ENCODE measurements around the gene DLG2.
"Not testable (repeated sequence)": the region's sequence is repeated elsewhere in the genome, so short reads cannot be mapped to it uniquely, and the experiment has no call there.

The DLG2 gene

GRCh38 chr11:85658180-85658579 is 31.0 kb upstream of the DLG2 start:
- Histone ChIP-seq H3K27me3 (replicated peaks in 2 of 5; ENCODE audit: control insufficient read depth in 4 of 5, insufficient read depth in 5 of 5, low read length in 4 of 5) (no peaks in the 10 kb centered on the region), H3K4me1 (ENCODE audit: control extremely low read depth in 1 of 4, control insufficient read depth in 4 of 4, insufficient read depth in 4 of 4, low read length in 3 of 4) (peaks cover 6 to 34% (median 19%) of the 10 kb centered on the region in 4 experiments), H3K27ac (ENCODE audit: insufficient read depth in 1 of 2, low read depth in 1 of 2, low read length in 2 of 2, poor library complexity in 1 of 2, severe bottlenecking in 2 of 2) (no peak overlapping the region), H3K9me3 (ENCODE audit: control extremely low read depth in 1 of 5, control insufficient read depth in 4 of 5, insufficient read depth in 2 of 5, low read depth in 1 of 5, low read length in 4 of 5) (no peaks in the 10 kb centered on the region), H3K4me3 (ENCODE audit: control insufficient read depth in 1 of 7, extremely low read depth in 1 of 7, insufficient read depth in 4 of 7, low read depth in 2 of 7, low read length in 6 of 7) (no peak overlapping the region), H3K36me3 (ENCODE audit: control insufficient read depth in 4 of 4, insufficient read depth in 4 of 4, low read length in 3 of 4) (peaks cover 11 to 63% (median 29%) of the 10 kb centered on the region in 4 experiments)
- POLR2A ChIA-PET, result no interaction called here
- DNase-seq, result no peak
- CTCF ChIA-PET, result interaction anchor here (1.1 kb wide), 1 partner anchor 10 kb away, joined by 3 read pairs; no protein-coding TSS in a partner anchor
- no CpG with 5 or more reads among the region's 1 CpG for WGBS (ENCODE audit: insufficient coverage)

GRCh38 chr11:85656777-85657176 is 29.6 kb upstream of the DLG2 start:
- whole genome bisulfite sequencing (ENCODE audit: insufficient coverage), result no CpG with 5 or more reads among the region's 1 CpG
- H3K27ac ChIP-seq (ENCODE audit: insufficient read depth in 1 of 2, low read depth in 1 of 2, low read length in 2 of 2, poor library complexity in 1 of 2, severe bottlenecking in 2 of 2), result no peak overlapping the region
- H3K36me3 ChIP-seq (ENCODE audit: control insufficient read depth in 4 of 4, insufficient read depth in 4 of 4, low read length in 3 of 4), result peaks cover 11 to 60% (median 29%) of the 10 kb centered on the region in 4 experiments
- H3K4me3 ChIP-seq (ENCODE audit: control insufficient read depth in 1 of 7, extremely low read depth in 1 of 7, insufficient read depth in 4 of 7, low read depth in 2 of 7, low read length in 6 of 7), result no peak overlapping the region
- ChIA-PET POLR2A (no interaction called here), CTCF (interaction anchor here (1.0 kb wide), 1 partner anchor 65 kb away, joined by 3 read pairs; no protein-coding TSS in a partner anchor)
- no peaks in the 10 kb centered on the region for H3K9me3 ChIP-seq (ENCODE audit: control extremely low read depth in 1 of 5, control insufficient read depth in 4 of 5, insufficient read depth in 2 of 5, low read depth in 1 of 5, low read length in 4 of 5)
- DNase-seq, result no peak
- H3K4me1 ChIP-seq (ENCODE audit: control extremely low read depth in 1 of 4, control insufficient read depth in 4 of 4, insufficient read depth in 4 of 4, low read length in 3 of 4), result peaks cover 3 to 26% (median 11%) of the 10 kb centered on the region in 4 experiments
- no peaks in the 10 kb centered on the region for H3K27me3 ChIP-seq (replicated peaks in 2 of 5; ENCODE audit: control insufficient read depth in 4 of 5, insufficient read depth in 5 of 5, low read length in 4 of 5)

- not testable (repeated sequence) for DNase-seq; H3K27ac ChIP-seq (ENCODE audit: insufficient read depth in 1 of 2, low read depth in 1 of 2, low read length in 2 of 2, poor library complexity in 1 of 2, severe bottlenecking in 2 of 2); H3K9me3 ChIP-seq (ENCODE audit: control extremely low read depth in 1 of 5, control insufficient read depth in 4 of 5, insufficient read depth in 2 of 5, low read depth in 1 of 5, low read length in 4 of 5); H3K27me3 ChIP-seq (replicated peaks in 2 of 5; ENCODE audit: control insufficient read depth in 4 of 5, insufficient read depth in 5 of 5, low read length in 4 of 5); H3K4me3 ChIP-seq (ENCODE audit: control insufficient read depth in 1 of 7, extremely low read depth in 1 of 7, insufficient read depth in 4 of 7, low read depth in 2 of 7, low read length in 6 of 7)
- WGBS (ENCODE audit: insufficient coverage), result no CpG with 5 or more reads among the region's 4 CpGs
- ChIA-PET CTCF (interaction anchor here (1.3 to 2.0 kb wide), 2 partner anchors 10 to 173 kb away, joined by 4 to 10 read pairs; no protein-coding TSS in a partner anchor), POLR2A (interaction anchor here (1.0 kb wide), 1 partner anchor 26 kb away, joined by 3 read pairs; the partner anchor contains the start of gene TMEM126B)
- H3K36me3 ChIP-seq (ENCODE audit: control insufficient read depth in 4 of 4, insufficient read depth in 4 of 4, low read length in 3 of 4), result peaks cover 13 to 62% (median 27%) of the 10 kb centered on the region in 4 experiments
- H3K4me1 ChIP-seq (ENCODE audit: control extremely low read depth in 1 of 4, control insufficient read depth in 4 of 4, insufficient read depth in 4 of 4, low read length in 3 of 4), result peaks cover 0 to 15% (median 8%) of the 10 kb centered on the region in 4 experiments
These were observed 27.2 kb upstream of the DLG2 start for GRCh38 chr11:85654343-85654742.

GRCh38 chr11:85652786-85653447 is 25.8 kb upstream of the DLG2 start:
- Histone ChIP-seq H3K4me1 (ENCODE audit: control extremely low read depth in 1 of 4, control insufficient read depth in 4 of 4, insufficient read depth in 4 of 4, low read length in 3 of 4) (peaks cover 5 to 23% (median 15%) of the 10 kb centered on the region in 4 experiments), H3K9me3 (ENCODE audit: control extremely low read depth in 1 of 5, control insufficient read depth in 4 of 5, insufficient read depth in 2 of 5, low read depth in 1 of 5, low read length in 4 of 5) (no peaks in the 10 kb centered on the region), H3K4me3 (ENCODE audit: control insufficient read depth in 1 of 7, extremely low read depth in 1 of 7, insufficient read depth in 4 of 7, low read depth in 2 of 7, low read length in 6 of 7) (peak overlapping the region in 1 of 7 experiments; percentile 17), H3K27me3 (replicated peaks in 2 of 5; ENCODE audit: control insufficient read depth in 4 of 5, insufficient read depth in 5 of 5, low read length in 4 of 5) (no peaks in the 10 kb centered on the region), H3K27ac (ENCODE audit: insufficient read depth in 1 of 2, low read depth in 1 of 2, low read length in 2 of 2, poor library complexity in 1 of 2, severe bottlenecking in 2 of 2) (no peak overlapping the region), H3K36me3 (ENCODE audit: control insufficient read depth in 4 of 4, insufficient read depth in 4 of 4, low read length in 3 of 4) (peaks cover 13 to 49% (median 20%) of the 10 kb centered on the region in 4 experiments)
- POLR2A ChIA-PET, result interaction anchor here (1.0 kb wide), 1 partner anchor 25 kb away, joined by 3 read pairs; the partner anchor contains the start of gene TMEM126B
- 29% methylated on average over 1 of the region's 3 CpGs for WGBS (ENCODE audit: insufficient coverage)
- CTCF ChIA-PET, result interaction anchor here (1.2 to 2.0 kb wide), 2 partner anchors 11 to 27 kb away, joined by 3 to 10 read pairs; no protein-coding TSS in a partner anchor
- peak in 2 of 3 donors; percentile 71 to 81 for DNase-seq

DNA sequence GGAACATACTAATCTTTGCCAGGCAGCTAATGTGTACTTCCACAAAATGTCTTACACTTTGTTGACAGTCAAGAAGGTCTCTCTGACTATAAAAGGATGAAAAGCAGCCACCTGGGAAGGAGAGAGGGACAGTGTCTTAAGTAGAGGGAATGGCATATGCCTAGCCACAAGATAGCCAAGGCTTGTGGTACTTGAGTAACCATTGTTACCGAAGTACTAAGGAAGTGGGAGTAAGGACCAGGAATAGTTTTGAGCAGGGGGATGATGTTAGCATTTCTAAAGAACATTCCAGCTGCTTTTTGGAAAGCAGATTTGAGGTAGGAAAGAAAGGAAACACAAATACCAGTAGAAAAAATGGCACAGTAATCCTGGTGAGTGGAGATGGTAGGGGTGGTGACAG is 24.0 kb upstream of the DLG2 start:
- ChIA-PET POLR2A (no interaction called here), CTCF (interaction anchor here (2.1 kb wide), 1 partner anchor 13 kb away, joined by 8 read pairs; no protein-coding TSS in a partner anchor)

DNA sequence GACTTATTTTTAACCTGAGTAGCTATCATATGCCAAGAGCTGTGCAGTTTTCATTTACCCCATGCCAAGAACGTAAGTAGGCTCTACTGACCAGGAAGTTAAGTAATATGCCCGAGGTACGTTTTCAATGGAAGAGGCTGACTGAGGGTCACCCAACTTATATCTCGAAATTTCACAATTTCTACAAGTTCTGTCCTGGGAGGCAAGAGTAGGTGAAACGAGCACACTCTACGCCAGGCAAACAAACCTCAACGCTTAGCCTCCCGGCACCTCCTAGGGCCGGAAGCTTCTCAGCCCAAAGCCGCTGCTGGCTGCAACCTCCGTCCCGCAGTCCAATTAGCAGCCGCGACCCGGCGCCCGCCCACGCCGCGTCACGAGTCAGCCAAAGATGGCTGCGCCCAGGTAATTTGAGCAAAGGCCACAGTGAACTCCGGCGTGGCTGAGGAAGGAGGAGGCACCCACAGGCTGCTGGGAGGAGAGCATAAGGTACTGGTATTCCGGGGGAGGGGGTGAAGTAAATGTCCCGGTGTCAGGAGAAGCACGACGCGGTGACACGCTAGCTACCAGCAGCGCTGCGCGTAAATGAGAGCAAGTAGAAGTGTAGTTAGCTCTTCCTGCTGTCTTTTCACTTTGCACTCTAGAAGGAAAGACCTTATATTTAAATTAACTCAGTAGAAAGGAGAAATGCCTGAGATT is 20.6 kb upstream of the DLG2 start, which contains the start of gene TMEM126A:
Gene TMEM126A, plus strand, starts transcription at position 364 of the 696 bp plus-strand sequence. CDS start 2,289 bp downstream, outside the sequence.
- CTCF ChIA-PET, result interaction anchor here (0.9 to 1.9 kb wide), 10 partner anchors 10 to 207 kb away, joined by 3 to 10 read pairs (median 3); partner anchors contain the start of genes CCDC83 and TMEM126B
- DNase-seq, result peak; percentile 81 to 90 (median 85)
- no peaks in the 10 kb centered on the region for H3K9me3 ChIP-seq (ENCODE audit: control extremely low read depth in 1 of 5, control insufficient read depth in 4 of 5, insufficient read depth in 2 of 5, low read depth in 1 of 5, low read length in 4 of 5)
- H3K4me3 ChIP-seq (ENCODE audit: control insufficient read depth in 1 of 7, extremely low read depth in 1 of 7, insufficient read depth in 4 of 7, low read depth in 2 of 7, low read length in 6 of 7), result peak within 1 kb of the TSS; percentile 86 to 99 (median 90)
- H3K4me1 ChIP-seq (ENCODE audit: control extremely low read depth in 1 of 4, control insufficient read depth in 4 of 4, insufficient read depth in 4 of 4, low read length in 3 of 4), result peaks cover 6 to 23% (median 12%) of the 10 kb centered on the region in 4 experiments
- under 1% methylated on average over 31 of the region's 33 CpGs for WGBS (ENCODE audit: insufficient coverage)
- H3K27me3 ChIP-seq (replicated peaks in 2 of 5; ENCODE audit: control insufficient read depth in 4 of 5, insufficient read depth in 5 of 5, low read length in 4 of 5), result peaks cover 0 to 19% (median 7%) of the 10 kb centered on the region in 5 experiments
- H3K27ac ChIP-seq (ENCODE audit: insufficient read depth in 1 of 2, low read depth in 1 of 2, low read length in 2 of 2, poor library complexity in 1 of 2, severe bottlenecking in 2 of 2), result peak within 1 kb of the TSS; percentile 81 to 84
- POLR2A ChIA-PET, result interaction anchor here (0.7 to 1.3 kb wide), 2 partner anchors 16 to 19 kb away, joined by 3 to 4 read pairs; partner anchors contain the start of gene TMEM126B
- peaks cover 2 to 17% (median 5%) of the 10 kb centered on the region in 4 experiments for H3K36me3 ChIP-seq (ENCODE audit: control insufficient read depth in 4 of 4, insufficient read depth in 4 of 4, low read length in 3 of 4)

More for the DNA sequence above, 24.0 kb upstream of the DLG2 start:
- Histone ChIP-seq H3K4me1 (ENCODE audit: control extremely low read depth in 1 of 4, control insufficient read depth in 4 of 4, insufficient read depth in 4 of 4, low read length in 3 of 4) (peaks cover 7 to 32% (median 21%) of the 10 kb centered on the region in 4 experiments), H3K4me3 (ENCODE audit: control insufficient read depth in 1 of 7, extremely low read depth in 1 of 7, insufficient read depth in 4 of 7, low read depth in 2 of 7, low read length in 6 of 7) (no peak overlapping the region), H3K27ac (ENCODE audit: insufficient read depth in 1 of 2, low read depth in 1 of 2, low read length in 2 of 2, poor library complexity in 1 of 2, severe bottlenecking in 2 of 2) (no peak overlapping the region), H3K27me3 (replicated peaks in 2 of 5; ENCODE audit: control insufficient read depth in 4 of 5, insufficient read depth in 5 of 5, low read length in 4 of 5) (no peaks in the 10 kb centered on the region), H3K9me3 (ENCODE audit: control extremely low read depth in 1 of 5, control insufficient read depth in 4 of 5, insufficient read depth in 2 of 5, low read depth in 1 of 5, low read length in 4 of 5) (no peaks in the 10 kb centered on the region), H3K36me3 (ENCODE audit: control insufficient read depth in 4 of 4, insufficient read depth in 4 of 4, low read length in 3 of 4) (peaks cover 7 to 33% (median 9%) of the 10 kb centered on the region in 4 experiments)
- 100% methylated on average over 1 of the region's 1 CpG for WGBS (ENCODE audit: insufficient coverage)
- DNase-seq, result no peak

Measured in common myeloid progenitor, CD34-positive (primary cell).